ENCODE data around the gene PXK. TPM values are rescaled to one million over a fixed set of nuclear protein-coding genes. Genes with fewer than 3 reads are reported as not detected.

Gene PXK
- total RNA-seq, 2 donors from 2014 or later = 9.3 to 11.4 TPM

- Histone ChIP-seq H3K4me3 (no peak overlapping the region), H3K9ac (ENCODE audit: low read depth in 2 of 2, low read length in 2 of 2) (no peak overlapping the region), H3K4me1 (no peaks in the 10 kb centered on the region), H3K36me3 (no peaks in the 10 kb centered on the region), H3K9me3 (no peaks in the 10 kb centered on the region), H3K27ac (no peak overlapping the region), H3K27me3 (no peaks in the 10 kb centered on the region)
- DNase-seq = no peak
- intact Hi-C loops (cut with DNase I) = no loop called here
- no peak for TF ChIP-seq CTCF (IDR thresholded peaks at IDR 0.05)
These were observed 12.8 kb downstream of the PXK start for GRCh38 chr3:58345457-58345856.

- DNase-seq = no peak
- Histone ChIP-seq H3K9me3 (no peaks in the 10 kb centered on the region), H3K27ac (no peak overlapping the region), H3K4me1 (no peaks in the 10 kb centered on the region), H3K36me3 (no peaks in the 10 kb centered on the region), H3K4me3 (no peak overlapping the region), H3K9ac (ENCODE audit: low read depth in 2 of 2, low read length in 2 of 2) (no peak overlapping the region), H3K27me3 (no peaks in the 10 kb centered on the region)
- TF ChIP-seq CTCF (IDR thresholded peaks at IDR 0.05) = no peak
- intact Hi-C loops (cut with DNase I) = no loop called here
These were observed 13.7 kb downstream of the PXK start for GRCh38 chr3:58346368-58346767.

GRCh38 chr3:58347984-58348383, 15.3 kb downstream of the PXK start:
- Histone ChIP-seq H3K4me1 (no peaks in the 10 kb centered on the region), H3K27me3 (no peaks in the 10 kb centered on the region), H3K4me3 (no peak overlapping the region), H3K9me3 (no peaks in the 10 kb centered on the region), H3K9ac (ENCODE audit: low read depth in 2 of 2, low read length in 2 of 2) (no peak overlapping the region), H3K27ac (no peak overlapping the region), H3K36me3 (no peaks in the 10 kb centered on the region)
- intact Hi-C loops (cut with DNase I) = no loop called here
- no peak for DNase-seq
- no peak for TF ChIP-seq CTCF (IDR thresholded peaks at IDR 0.05)

GRCh38 chr3:58349792-58350626, 17.3 kb downstream of the PXK start:
- Histone ChIP-seq H3K9ac (ENCODE audit: low read depth in 2 of 2, low read length in 2 of 2) (no peak overlapping the region), H3K27ac (no peak overlapping the region), H3K4me1 (no peaks in the 10 kb centered on the region), H3K27me3 (no peaks in the 10 kb centered on the region), H3K4me3 (no peak overlapping the region), H3K36me3 (no peaks in the 10 kb centered on the region), H3K9me3 (no peaks in the 10 kb centered on the region)
- no peak for TF ChIP-seq CTCF (IDR thresholded peaks at IDR 0.05)
- no peak for DNase-seq
- intact Hi-C loops (cut with DNase I) = no loop called here

- Histone ChIP-seq H3K4me1 (no peaks in the 10 kb centered on the region), H3K27me3 (no peaks in the 10 kb centered on the region), H3K4me3 (no peak overlapping the region), H3K36me3 (no peaks in the 10 kb centered on the region), H3K9me3 (no peaks in the 10 kb centered on the region), H3K9ac (ENCODE audit: low read depth in 2 of 2, low read length in 2 of 2) (no peak overlapping the region), H3K27ac (no peak overlapping the region)
- DNase-seq = no peak
- intact Hi-C loops (cut with DNase I) = no loop called here
- no peak for TF ChIP-seq CTCF (IDR thresholded peaks at IDR 0.05)
These were observed 17.9 kb downstream of the PXK start for GRCh38 chr3:58350627-58351013.
